SK-N-SH (cell line): ENCODE data around the gene JAK1. TPM values are rescaled to one million over a fixed set of nuclear protein-coding genes. Genes with fewer than 3 reads are reported as not detected.

Experiments
- CTCF ChIA-PET: fragments of 300-600, 350-600 bp; formaldehyde crosslinking; extraction: SDS; loops from one replicate; lab custom pipeline; 2021; lab: Yijun Ruan, JAX
- POLR2A ChIA-PET: fragments of 350-600 bp; sonication (Branson Sonifier 250); formaldehyde crosslinking; extraction: SDS; loops from one replicate; lab custom pipeline; 2020; ENCODE audit warnings: antibody characterized with exemption, inconsistent platforms; lab: Yijun Ruan, JAX
- DNase-seq: peaks from one replicate; pipeline ENCODE4 v3.0.0; 2012
- H2AFZ ChIP-seq: fragments of 200-600 bp; sonication (generic); 2 replicates; pipeline ENCODE4 v1.8.1; 2016; ENCODE audit warnings: antibody characterized with exemption, mild to moderate bottlenecking, low read depth
- H3F3A ChIP-seq: fragments of 200-600 bp; sonication (generic); replicated peaks from 2 replicates; pipeline ENCODE3; 2016; ENCODE audit warnings: antibody characterized with exemption, mild to moderate bottlenecking; ENCODE audit not compliant: insufficient read depth
- H3K27ac ChIP-seq, 2 experiments: fragments of 200-500 bp in 1 of 2; fragments of 200-600 bp in 1 of 2; sonication (Bioruptor generic) in 1 of 2; sonication (generic), shearing (Covaris generic) in 1 of 2; 2 replicates each; pipeline versions ENCODE4 v1.5.1 to v1.6.1; 2014 to 2016; ENCODE audit warnings: low read depth in 2 of 2, inconsistent platforms in 1 of 2, low read length in 1 of 2, mild to moderate bottlenecking in 1 of 2, mixed read lengths in 1 of 2
- H3K27me3 ChIP-seq: fragments of 200-600 bp; sonication (generic), shearing (Covaris generic); 2 replicates; pipeline ENCODE4 v1.6.1; 2016; ENCODE audit warnings: mixed run types; ENCODE audit not compliant: insufficient read depth
- H3K36me3 ChIP-seq, 2 experiments: fragments of 200-500 bp in 1 of 2; fragments of 200-600 bp in 1 of 2; sonication (Bioruptor generic) in 1 of 2; sonication (generic) in 1 of 2; replicated peaks in 1 of 2; 2 replicates each; pipeline versions ENCODE3 to v1.5.1; 2014 to 2016; ENCODE audit warnings: low read length in 1 of 2, mild to moderate bottlenecking in 1 of 2; ENCODE audit not compliant: insufficient read depth in 2 of 2, control insufficient read depth in 1 of 2
- H3K4me1 ChIP-seq, 2 experiments: fragments of 200-500 bp in 1 of 2; fragments of 200-600 bp in 1 of 2; sonication (Bioruptor generic) in 1 of 2; sonication (generic), shearing (Covaris generic) in 1 of 2; 2 replicates each; pipeline versions ENCODE4 v1.5.1 to v1.6.1; 2014 to 2016; ENCODE audit warnings: low read depth in 1 of 2, low read length in 1 of 2, mixed run types in 1 of 2; ENCODE audit not compliant: insufficient read depth in 2 of 2, control insufficient read depth in 1 of 2
- H3K4me2 ChIP-seq: fragments of 200-600 bp; sonication (generic), shearing (Covaris generic); 2 replicates; pipeline ENCODE4 v1.6.1; 2017; ENCODE audit warnings: mixed run types
- H3K4me3 ChIP-seq, 2 experiments: fragments of 200-500 bp in 1 of 2; fragments of 200-600 bp in 1 of 2; sonication (Bioruptor generic) in 1 of 2; sonication (generic), shearing (Covaris generic) in 1 of 2; 2 replicates each; pipeline versions ENCODE4 v1.5.1 to v1.8.1; 2014 to 2016; ENCODE audit warnings: low read depth in 2 of 2, inconsistent platforms in 1 of 2, low read length in 1 of 2, mild to moderate bottlenecking in 1 of 2, mixed read lengths in 1 of 2, moderate library complexity in 1 of 2
- H3K79me2 ChIP-seq: fragments of 200-600 bp; sonication (generic); 2 replicates; pipeline ENCODE4 v1.8.1; 2017; ENCODE audit warnings: mild to moderate bottlenecking; ENCODE audit not compliant: insufficient read depth
- H3K9ac ChIP-seq: fragments of 200-600 bp; sonication (generic); 2 replicates; pipeline ENCODE4 v1.6.1; 2017; ENCODE audit warnings: mixed run types
- H3K9me2 ChIP-seq: fragments of 200-600 bp; sonication (generic); 2 replicates; pipeline ENCODE4 v1.6.1; 2017; ENCODE audit warnings: mixed run types
- H3K9me3 ChIP-seq: fragments of 200-600 bp; sonication (generic); 2 replicates; pipeline ENCODE4 v1.6.1; 2017; ENCODE audit warnings: mixed run types, mild to moderate bottlenecking, moderate library complexity
- H4K20me1 ChIP-seq: fragments of 200-600 bp; sonication (generic); 2 replicates; pipeline ENCODE4 v1.6.1; 2017; ENCODE audit warnings: mild to moderate bottlenecking, mixed run types; ENCODE audit not compliant: insufficient read depth
- CHD2 ChIP-seq: fragments of 150-350 bp; IDR thresholded peaks from 2 replicates; pipeline ENCODE4 v1.6.1; 2018; ENCODE audit warnings: low read length; ENCODE audit not compliant: partially characterized antibody
- FOXJ3 ChIP-seq: sonication (generic); formaldehyde crosslinking; IDR thresholded peaks from 2 replicates; pipeline ENCODE4 v1.5.1; 2020; ENCODE audit warnings: mild to moderate bottlenecking, missing genetic modification reagents
- FOXM1 ChIP-seq: IDR thresholded peaks from 2 replicates; pipeline ENCODE4 v1.4.0; 2012; ENCODE audit warnings: low read depth, mild to moderate bottlenecking
- GATA2 ChIP-seq: sonication (generic); formaldehyde crosslinking; IDR thresholded peaks from 2 replicates; pipeline ENCODE4 v1.5.0; 2020; ENCODE audit warnings: mild to moderate bottlenecking, missing genetic modification reagents
- JUND ChIP-seq: IDR thresholded peaks from 2 replicates; pipeline ENCODE4 v1.4.0; 2012
- MEF2A ChIP-seq: IDR thresholded peaks from 2 replicates; pipeline ENCODE4 v1.4.0; 2012; ENCODE audit warnings: low read depth, borderline replicate concordance
- NFIC ChIP-seq: IDR thresholded peaks from 2 replicates; pipeline ENCODE4 v1.4.0; 2012; ENCODE audit warnings: borderline replicate concordance
- NRF1 ChIP-seq: IDR thresholded peaks from 2 replicates; pipeline ENCODE4 v1.6.1; 2012; ENCODE audit warnings: low read depth, mild to moderate bottlenecking, low read length
- PBX3 ChIP-seq: IDR thresholded peaks from 2 replicates; pipeline ENCODE4; 2012
- RAD21 ChIP-seq: IDR thresholded peaks from 2 replicates; pipeline ENCODE4 v1.6.1; 2012; ENCODE audit warnings: mild to moderate bottlenecking, low read length
- RCOR1 ChIP-seq: fragments of 150-350 bp; IDR thresholded peaks from 2 replicates; pipeline ENCODE4 v1.6.1; 2017; ENCODE audit warnings: antibody characterized with exemption, low read length
- RXRA ChIP-seq: IDR thresholded peaks from 2 replicates; pipeline ENCODE4 v1.4.0; 2012; ENCODE audit warnings: low read depth, mild to moderate bottlenecking, borderline replicate concordance
- SIN3A ChIP-seq: IDR thresholded peaks from 2 replicates; pipeline ENCODE4 v1.6.1; 2012; ENCODE audit warnings: low read depth, mild to moderate bottlenecking, low read length, moderate library complexity, borderline replicate concordance
- SMC3 ChIP-seq: IDR thresholded peaks from 2 replicates; pipeline ENCODE4 v1.6.1; 2012; ENCODE audit warnings: low read depth, low read length, improper control_type of control experiment
- TAF1 ChIP-seq: IDR thresholded peaks from 2 replicates; pipeline ENCODE4 v1.6.1; 2012; ENCODE audit warnings: low read depth, mild to moderate bottlenecking, low read length, moderate library complexity, borderline replicate concordance
- YY1 ChIP-seq: IDR thresholded peaks from 2 replicates; pipeline ENCODE4 v1.4.0; 2012; ENCODE audit warnings: low read depth, mild to moderate bottlenecking
- WGBS: methylation state at CpG from one replicate; pipeline ENCODE4 v1.1.6; 2017; ENCODE audit warnings: low lambda C conversion rate; 5-methylcytosine and 5-hydroxymethylcytosine counted together
- polyA plus RNA-seq, 3 experiments: library from polyadenylated mRNA; depleted of rRNA; stranded (reverse); fragments of >200 nt; gene quantifications; 2 replicates each; pipeline ENCODE4 v1.2.3, GENCODE V29; 2012
- TF ChIP-seq, protein P1 (sequence below): IDR thresholded peaks from 2 replicates; pipeline ENCODE4 v1.4.0; 2012; ENCODE audit warnings: low read depth, borderline replicate concordance
- TF ChIP-seq, protein P2 (sequence below): fragments of 200-600 bp; sonication (generic); IDR thresholded peaks from 2 replicates; pipeline ENCODE4 v1.6.1; 2017; ENCODE audit warnings: antibody characterized with exemption, mild to moderate bottlenecking, moderate library complexity

The JAK1 gene
- polyA plus RNA-seq, 1 of the 3 experiments (the other 2 are of a cell fraction): 47.5 TPM

DNA sequence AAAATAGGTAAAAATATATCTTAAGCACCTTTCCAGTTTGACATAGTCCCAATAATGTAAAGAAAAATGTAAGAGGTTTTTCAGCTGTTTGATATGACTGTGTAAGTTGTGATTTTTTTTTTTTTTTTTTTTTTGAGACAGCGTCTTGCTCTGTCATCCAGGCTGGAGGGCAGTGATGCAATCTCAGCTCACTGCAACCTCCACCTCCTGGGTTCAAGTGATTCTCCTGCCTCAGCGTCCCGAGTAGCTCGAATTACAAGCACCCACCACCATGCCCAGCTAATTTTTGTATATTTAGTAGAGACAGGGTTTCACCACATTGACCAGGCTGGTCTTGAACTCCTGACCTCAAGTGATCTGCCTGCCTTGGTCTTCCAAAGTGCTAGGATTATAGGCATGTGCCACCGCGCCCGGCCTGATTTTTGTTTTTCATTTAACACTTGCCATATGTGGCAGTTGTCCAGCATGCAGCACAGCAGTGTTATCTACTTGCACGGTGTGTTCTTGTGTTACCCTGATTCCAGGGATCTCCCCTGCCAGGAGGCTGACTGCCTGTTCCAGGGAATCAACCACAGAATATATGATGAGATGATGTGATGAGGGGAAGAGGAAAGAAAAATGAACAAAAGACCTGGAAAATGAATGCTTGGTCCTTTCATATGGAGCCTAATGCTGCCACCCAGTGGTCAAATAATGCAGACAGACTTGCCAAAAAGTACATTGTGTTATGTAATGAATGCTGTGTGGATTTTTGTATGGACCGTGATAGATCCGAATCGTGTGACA is 142.5 kb downstream of the JAK1 start:
- peak; percentile 64 for DNase-seq
- ChIA-PET POLR2A (no interaction called here), CTCF (interaction anchor here (0.7 to 3.3 kb wide), 33 partner anchors 10 to 1193 kb away, joined by 3 to 25 read pairs (median 3); partner anchors contain the start of gene RAVER2)
- Histone ChIP-seq H3K4me3 (no peak overlapping the region; a peak in 1 of 4 replicates), H3K4me2 (no peak overlapping the region), H3K36me3 (no peaks in the 10 kb centered on the region), H3K27me3 (no peaks in the 10 kb centered on the region), H3K9me3 (no peaks in the 10 kb centered on the region), H3K9me2 (no peaks in the 10 kb centered on the region), H3F3A (peaks cover 3% of the 10 kb centered on the region), H2AFZ (no peak overlapping the region; the same call in 1 of the 2 replicates), H3K9ac (no peak overlapping the region), H3K27ac (no peak overlapping the region), H4K20me1 (no peaks in the 10 kb centered on the region), H3K4me1 (no peaks in the 10 kb centered on the region; a peak in 2 of 4 replicates), H3K79me2 (no peaks in the 10 kb centered on the region)
- WGBS: 65% methylated on average over 11 of the region's 11 CpGs
- TF ChIP-seq GATA2 (no peak), NRF1 (no peak), PBX3 (no peak), FOXJ3 (CRISPR knock-in tag) (no peak), YY1 (no peak), JUND (no peak), CHD2 (peak; percentile 16), NFIC (0 out of 2 replicates have a peak, but pooled peaks have one; percentile 30), RAD21 (peak; percentile 94), RXRA (no peak), SIN3A (no peak), RCOR1 (0 out of 2 replicates have a peak, but pooled peaks have one; percentile 45), SMC3 (peak; percentile 81), MEF2A (no peak), FOXM1 (no peak), TAF1 (no peak)
- TF ChIP-seq, protein P1, sequence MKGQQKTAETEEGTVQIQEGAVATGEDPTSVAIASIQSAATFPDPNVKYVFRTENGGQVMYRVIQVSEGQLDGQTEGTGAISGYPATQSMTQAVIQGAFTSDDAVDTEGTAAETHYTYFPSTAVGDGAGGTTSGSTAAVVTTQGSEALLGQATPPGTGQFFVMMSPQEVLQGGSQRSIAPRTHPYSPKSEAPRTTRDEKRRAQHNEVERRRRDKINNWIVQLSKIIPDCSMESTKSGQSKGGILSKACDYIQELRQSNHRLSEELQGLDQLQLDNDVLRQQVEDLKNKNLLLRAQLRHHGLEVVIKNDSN: no peak
- TF ChIP-seq, protein P2, sequence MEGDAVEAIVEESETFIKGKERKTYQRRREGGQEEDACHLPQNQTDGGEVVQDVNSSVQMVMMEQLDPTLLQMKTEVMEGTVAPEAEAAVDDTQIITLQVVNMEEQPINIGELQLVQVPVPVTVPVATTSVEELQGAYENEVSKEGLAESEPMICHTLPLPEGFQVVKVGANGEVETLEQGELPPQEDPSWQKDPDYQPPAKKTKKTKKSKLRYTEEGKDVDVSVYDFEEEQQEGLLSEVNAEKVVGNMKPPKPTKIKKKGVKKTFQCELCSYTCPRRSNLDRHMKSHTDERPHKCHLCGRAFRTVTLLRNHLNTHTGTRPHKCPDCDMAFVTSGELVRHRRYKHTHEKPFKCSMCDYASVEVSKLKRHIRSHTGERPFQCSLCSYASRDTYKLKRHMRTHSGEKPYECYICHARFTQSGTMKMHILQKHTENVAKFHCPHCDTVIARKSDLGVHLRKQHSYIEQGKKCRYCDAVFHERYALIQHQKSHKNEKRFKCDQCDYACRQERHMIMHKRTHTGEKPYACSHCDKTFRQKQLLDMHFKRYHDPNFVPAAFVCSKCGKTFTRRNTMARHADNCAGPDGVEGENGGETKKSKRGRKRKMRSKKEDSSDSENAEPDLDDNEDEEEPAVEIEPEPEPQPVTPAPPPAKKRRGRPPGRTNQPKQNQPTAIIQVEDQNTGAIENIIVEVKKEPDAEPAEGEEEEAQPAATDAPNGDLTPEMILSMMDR: peak; percentile 91
